GM19238 (cell line): ENCODE results near the gene ECSCR.
"Not testable (repeated sequence)": the region's sequence is repeated elsewhere in the genome, so short reads cannot be mapped to it uniquely, and the experiment has no call there.

ENCODE experiments used
- DNase-seq: peaks from one replicate; pipeline ENCODE4 v3.0.0; 2011; ENCODE audit warnings: low spot score; ENCODE audit not compliant: insufficient read length

The ECSCR gene

DNA sequence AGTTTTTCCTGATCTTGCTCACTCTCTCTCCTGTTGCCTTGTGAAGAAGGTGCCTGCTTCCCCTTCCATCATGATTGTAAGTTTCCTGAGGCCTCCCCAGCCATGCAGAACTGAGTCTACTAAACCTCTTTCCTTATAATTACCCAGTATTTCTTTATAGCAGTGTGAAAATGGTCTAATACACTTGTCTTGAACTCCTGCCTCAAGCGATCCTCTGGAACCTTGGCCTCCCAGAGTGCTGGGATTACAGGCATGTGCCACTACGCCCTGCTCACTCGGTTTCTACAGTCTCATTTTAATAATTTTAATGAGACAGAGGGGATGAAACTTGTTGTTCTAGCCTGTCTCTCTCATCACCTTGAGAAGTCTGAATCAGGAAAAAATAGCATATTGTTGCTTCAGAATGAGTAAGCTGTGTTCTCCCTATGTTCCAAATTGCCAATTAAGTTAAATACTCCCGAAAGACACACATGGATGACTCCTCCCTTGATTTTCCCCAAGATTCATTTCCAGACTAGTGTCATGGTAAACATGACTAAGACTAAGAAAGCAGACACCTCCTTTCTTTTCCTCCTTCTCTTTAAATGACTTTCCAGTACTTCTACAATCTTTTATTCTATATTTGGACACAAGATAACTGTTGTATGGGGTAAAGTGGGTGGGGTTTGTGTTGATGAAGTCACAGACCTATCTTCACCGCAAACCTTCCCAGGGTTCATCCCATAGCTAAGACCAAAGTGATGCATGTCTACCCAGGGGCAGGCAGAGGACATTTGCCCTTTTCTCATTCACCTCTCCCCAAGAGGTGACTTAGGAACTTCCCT lies 15.4 kb downstream of the ECSCR start:
- no peak for DNase-seq

DNA sequence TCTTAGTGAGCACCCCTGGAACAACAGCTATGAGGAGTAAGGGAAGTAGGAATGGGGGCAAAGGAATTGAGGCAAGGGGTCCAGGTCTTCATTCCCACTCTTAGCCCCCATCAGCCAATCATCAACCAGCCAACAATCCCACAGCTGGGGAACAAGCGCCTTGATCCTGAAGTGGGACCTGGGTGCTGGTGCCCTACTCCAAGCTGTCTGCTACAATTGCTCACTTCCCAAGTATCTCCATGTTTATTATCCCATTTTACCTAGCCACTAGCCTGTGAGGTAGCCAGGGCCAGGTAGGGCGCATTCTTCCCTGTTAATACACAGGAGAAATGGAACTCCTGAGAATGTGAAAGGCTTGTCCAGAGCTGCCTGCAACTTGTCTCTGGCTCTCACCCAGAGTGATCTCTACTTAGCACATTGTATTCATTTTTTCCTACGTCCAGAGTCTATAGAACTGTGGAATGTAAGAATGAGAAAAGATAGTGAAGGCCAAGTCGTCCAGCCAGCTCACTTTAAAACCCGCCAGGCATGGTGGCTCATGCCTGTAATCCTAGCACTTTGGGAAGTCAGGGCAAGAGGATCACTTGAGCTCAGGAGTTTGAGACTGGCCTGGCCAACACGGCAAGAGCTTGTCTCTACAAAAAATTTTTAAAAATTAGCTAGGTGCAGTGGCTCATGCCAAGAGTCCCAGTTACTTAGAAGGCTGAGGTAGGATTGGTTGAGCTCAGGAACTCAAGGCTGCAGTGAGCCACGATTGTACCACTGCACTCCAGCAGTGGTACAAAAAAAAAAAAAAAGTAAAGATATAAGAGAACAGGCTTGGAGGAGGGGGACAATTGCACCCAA lies 17.0 kb downstream of the ECSCR start:
- no peak for DNase-seq

DNA sequence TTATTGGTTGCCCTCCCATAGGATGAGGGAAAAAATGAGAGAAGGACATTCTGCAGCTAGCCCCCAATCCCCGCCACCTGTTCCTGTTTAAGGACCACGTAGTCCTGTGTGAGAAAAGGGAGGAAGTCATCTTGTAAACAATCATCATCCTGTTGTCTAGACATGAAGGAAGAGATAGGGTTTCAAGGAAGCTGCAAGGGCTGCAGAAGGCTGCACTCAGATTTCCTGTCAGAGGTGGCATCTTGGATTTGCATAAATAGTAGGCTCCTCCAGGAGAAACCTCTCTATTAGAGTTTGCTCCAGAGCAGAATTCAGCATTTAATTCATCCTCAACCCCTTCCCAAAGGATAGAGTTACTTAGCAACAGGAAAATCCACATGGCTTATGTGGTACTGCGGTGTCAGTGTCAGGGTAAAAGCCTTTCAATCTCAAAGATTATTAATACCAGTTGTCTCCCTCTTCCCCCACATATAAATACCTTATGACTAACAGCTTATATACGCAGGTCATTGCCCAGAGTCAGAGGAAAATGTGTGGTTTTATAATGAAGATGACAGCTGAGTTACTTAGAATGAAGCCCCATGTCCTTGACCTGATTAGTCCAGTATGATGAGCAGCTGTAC lies 18.6 kb downstream of the ECSCR start:
- DNase-seq = no peak

DNA sequence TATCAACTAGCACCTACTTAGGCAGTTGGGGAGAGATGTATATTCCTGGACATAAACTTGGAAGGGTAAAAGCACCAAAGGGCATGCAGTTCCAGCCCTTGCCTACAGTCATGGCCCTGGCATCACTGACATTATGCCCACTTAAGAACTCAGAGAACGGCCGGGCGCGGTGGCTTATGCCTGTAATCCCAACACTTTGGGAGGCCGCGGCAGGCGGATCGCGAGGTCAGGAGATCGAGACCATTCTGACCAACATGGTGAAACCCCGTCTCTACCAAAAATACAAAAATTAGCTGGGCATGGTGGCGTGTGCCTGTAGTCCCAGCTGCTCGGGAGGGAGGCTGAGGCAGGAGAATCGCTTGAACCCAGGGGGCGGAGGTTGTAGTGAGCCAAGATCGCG lies 22.1 kb downstream of the ECSCR start:
- DNase-seq = not testable (repeated sequence)

- DNase-seq = peak; percentile 84
Measured at GRCh38 chr5:139439013-139439903, 23.3 kb downstream of the ECSCR start, which contains the start of gene DNAJC18. Gene DNAJC18 (minus strand): TSS chr5:139439525. CDS start chr5:139439445, 80 bp downstream.

DNA sequence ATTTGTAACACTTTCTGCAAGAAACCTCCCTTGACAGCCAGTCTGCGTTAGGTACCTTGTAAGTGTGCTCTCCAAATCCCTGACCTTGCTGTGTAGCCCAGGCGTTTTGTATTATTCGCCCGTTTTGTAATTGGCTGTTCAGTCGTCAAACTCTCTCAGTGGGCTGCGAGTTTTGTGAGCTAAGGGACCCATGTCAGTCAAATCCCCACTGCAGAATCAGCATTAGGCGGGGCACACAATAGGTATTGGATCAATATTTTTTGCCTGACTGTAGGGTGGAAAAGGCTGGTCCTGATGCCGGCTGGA lies 23.9 kb downstream of the ECSCR start:
- no peak for DNase-seq

GRCh38 chr5:139435676-139436075 lies 26.9 kb downstream of the ECSCR start:
- no peak for DNase-seq

DNA sequence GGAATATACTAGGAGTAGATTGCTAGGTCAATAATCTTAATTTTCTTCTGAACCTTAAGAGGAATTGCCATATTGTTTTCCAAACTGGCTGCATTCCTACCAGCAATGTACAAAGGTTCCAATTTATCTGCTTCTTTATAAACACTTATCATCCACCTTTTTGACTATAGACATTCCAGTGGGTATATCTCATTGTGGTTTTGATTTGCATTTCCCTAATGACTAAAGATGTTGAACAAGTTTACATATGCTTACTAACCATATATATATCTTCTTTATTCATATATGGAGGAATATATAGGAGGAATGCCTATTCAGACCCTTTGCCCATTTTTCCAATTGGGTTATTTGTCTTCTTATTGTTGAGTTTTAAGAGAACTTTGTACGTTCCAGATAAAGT lies 30.8 kb downstream of the ECSCR start:
- DNase-seq = no peak

DNA sequence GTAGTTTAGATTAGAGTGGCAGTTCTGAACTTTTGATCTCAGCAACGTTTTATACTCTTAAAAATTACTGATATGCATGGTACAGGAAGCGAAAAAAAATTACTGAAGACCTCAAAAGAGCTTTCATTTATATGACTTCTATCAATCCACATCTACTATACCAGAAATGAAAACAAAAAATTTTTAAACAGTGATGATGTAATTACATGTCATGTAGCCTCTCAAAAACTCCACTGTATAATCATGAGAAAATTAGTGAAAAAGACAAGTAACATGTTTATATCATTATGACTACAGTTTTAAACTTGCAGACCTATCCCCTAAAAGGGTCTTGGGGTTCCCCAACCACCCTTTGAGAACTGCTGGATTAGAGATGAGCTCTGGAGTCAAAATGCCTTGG lies 32.5 kb downstream of the ECSCR start:
- no peak for DNase-seq

DNA sequence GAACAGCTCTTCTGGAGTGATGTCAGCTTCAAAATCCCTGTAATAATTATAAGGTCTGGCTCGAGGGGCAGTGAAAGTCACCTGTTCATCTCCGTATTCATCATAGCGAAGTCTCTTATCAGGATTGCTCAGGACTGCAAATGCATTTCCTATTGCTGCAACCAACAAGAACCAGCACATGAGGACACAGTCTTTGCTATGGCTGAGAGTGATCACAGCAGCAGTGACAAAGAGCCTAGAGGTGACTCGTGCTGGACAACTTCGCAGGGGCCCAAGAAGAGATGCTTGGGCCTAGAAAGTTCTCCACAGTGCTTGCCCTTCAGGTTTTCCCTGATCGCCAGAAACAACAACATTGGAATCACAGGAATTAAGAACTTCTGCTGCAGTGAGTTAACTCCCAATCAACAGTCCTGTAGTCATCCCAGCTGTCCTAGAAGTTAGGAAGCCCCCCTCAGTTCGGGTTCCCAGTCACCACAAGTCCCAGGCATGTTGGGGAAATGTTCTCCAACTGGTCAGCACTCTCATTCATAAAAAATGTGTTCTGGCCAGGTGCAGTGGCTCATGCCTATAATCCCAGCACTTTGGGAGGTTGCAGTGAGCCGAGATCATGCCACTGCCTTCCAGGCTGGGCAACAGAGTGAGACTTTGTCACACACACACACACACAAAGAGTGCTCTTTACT lies 36.2 kb downstream of the ECSCR start:
- no peak for DNase-seq

DNA sequence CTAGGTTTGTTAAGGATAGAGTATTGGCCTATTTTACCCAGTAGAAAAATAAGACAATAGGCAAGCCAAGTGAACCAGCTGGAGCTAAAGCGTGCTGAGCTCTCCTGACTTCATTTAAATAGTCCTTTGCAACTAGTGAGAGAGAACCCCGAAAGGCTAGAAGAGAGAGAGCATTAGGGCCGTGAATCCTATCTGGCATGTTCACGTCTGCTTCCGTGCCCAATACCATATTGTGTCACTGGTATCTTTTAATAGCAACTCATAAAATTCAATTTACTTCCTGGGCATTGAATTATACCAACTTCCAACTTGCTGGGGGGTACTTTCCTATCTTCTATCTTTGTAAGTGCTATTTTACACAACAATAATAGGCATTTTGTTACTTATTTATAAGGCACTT lies 37.0 kb downstream of the ECSCR start:
- DNase-seq = no peak

GRCh38 chr5:139422307-139422893 lies 40.1 kb downstream of the ECSCR start:
- DNase-seq = peak; percentile 63

- DNase-seq = no peak
Measured at GRCh38 chr5:139419226-139420192, 43.0 kb downstream of the ECSCR start.

DNA sequence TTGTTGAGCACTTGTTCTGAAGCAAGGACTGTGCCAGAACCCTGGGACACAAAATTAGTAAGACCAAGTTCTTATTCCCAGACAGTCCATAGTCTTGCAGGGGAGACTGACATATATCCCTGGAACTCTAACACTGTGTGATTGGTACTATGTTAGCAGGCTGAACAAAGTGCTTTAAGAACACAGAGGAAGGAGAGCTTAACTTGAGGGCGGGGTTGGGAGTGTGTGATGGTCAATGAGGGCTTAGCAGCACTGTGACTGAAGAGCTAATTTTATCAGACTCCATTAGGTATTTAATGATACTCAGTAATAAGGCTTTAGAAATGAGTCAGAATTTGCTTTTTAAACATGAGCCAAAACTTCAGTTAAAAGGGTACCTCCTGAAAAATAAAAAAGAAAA lies 43.8 kb downstream of the ECSCR start:
- DNase-seq = no peak

GRCh38 chr5:139417214-139417613 lies 45.3 kb downstream of the ECSCR start:
- no peak for DNase-seq

DNA sequence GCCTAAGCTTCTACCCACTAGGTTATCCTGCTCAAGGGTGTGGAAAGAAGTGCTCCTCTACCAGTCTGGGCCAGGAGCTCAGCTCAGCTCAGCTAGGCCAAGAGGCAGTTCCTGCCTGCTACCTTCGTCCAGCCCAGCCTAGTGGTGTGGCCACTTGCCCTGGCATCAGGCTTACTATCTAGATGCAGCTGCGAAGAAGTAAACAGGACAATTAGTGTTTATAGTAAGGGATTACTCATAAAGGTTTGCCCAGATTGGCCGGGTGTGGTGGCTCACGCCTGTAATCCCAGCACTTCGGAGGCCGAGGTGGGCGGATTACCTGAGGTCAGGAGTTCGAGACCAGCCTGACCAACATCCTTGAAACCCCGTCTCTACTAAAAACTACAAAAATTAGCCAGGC lies 45.9 kb downstream of the ECSCR start:
- DNase-seq = no peak

- DNase-seq = no peak
Measured at GRCh38 chr5:139415869-139416268, 46.7 kb downstream of the ECSCR start.

- DNase-seq = no peak
Measured at GRCh38 chr5:139415221-139415861, 47.2 kb downstream of the ECSCR start.
